C4-2B (cell line): Measurements from ENCODE around the gene NECAB2.

Experiments
- H3K27ac ChIP-seq: fragments of 450-650 bp; 2 replicates; pipeline ENCODE4 v1.5.1; 2017
- CTCF ChIP-seq: fragments of 450-650 bp; conservative IDR thresholded peaks from 2 replicates; pipeline ENCODE4 v1.5.1; 2017; ENCODE audit warnings: mild to moderate bottlenecking
- ZFX ChIP-seq: fragments of 450-650 bp; IDR thresholded peaks from 2 replicates; pipeline ENCODE4 v1.6.1; 2017

Gene NECAB2

GRCh38 chr16:84000989-84001642 lies 33.1 kb downstream of the NECAB2 start:
- no peak for TF ChIP-seq ZFX
- no peak for TF ChIP-seq CTCF
- no peak overlapping the region for H3K27ac ChIP-seq

GRCh38 chr16:84001726-84002125 lies 33.7 kb downstream of the NECAB2 start:
- H3K27ac ChIP-seq, result no peak overlapping the region
- no peak for TF ChIP-seq ZFX

DNA sequence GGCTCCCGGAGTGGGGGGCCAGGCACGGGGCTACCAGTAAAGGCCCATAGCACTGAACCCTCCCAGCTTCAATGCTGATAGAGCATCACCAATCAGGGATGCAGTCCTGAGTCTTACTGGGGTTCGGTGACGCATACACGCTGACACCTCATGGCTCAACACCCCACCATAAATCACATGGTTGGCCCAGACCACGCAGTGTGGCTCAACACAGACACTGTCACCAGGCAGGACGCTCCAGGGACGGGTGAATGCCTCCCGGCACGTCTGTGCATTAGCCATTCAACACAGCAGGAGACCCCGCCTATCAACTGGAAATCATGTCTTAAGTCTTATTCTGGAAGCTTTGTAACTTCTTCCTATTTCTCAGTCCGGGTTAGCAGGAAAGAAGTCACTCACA lies 35.0 kb downstream of the NECAB2 start:
- no peak overlapping the region for H3K27ac ChIP-seq
- TF ChIP-seq ZFX (no peak), CTCF (no peak)

- no peak overlapping the region for H3K27ac ChIP-seq
- no peak for TF ChIP-seq ZFX
- TF ChIP-seq CTCF, result no peak
Measured at GRCh38 chr16:84004442-84004841, 36.4 kb downstream of the NECAB2 start.

DNA sequence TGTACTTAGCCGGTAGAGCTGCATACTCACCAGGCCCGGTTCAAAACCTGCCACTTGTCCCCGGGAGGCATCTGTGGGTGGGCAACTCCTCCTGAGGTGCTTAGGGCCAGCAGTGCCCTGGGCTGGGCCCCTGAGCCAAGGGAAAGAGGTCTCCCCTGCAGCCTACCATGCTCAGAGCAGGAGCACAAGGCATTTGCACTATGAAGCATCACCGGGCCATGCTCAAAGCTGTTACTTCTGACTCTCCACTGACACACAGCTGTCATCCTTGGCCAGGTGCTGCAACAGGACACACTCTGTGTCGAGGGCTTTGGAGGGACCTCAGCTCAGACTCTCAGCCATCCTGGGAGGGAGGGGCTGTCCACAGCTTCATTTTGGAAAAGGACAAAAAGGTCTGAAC lies 37.3 kb downstream of the NECAB2 start:
- no peak for TF ChIP-seq CTCF
- no peak for TF ChIP-seq ZFX

DNA sequence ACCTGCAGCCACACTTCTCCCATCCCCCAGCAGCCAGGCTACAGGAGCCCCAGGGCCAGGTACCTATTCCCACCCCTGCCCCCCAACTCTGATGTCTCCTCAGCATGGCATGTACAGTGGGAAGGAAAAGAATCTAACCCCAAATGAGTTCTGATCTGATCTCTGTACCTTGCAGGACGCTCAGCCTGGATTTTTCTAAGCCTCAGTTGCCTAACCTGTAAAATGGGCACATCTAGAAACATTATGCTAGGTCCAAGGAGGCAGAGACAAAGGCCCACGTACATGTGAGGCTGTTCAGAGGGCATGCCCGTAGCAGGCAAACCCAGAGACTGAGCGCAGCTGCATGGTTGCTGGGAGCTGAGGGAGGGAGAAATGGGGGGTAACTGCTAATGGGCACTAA lies 39.5 kb downstream of the NECAB2 start:
- TF ChIP-seq ZFX (no peak), CTCF (no peak)
- no peak overlapping the region for H3K27ac ChIP-seq

More for the DNA sequence above, 37.3 kb downstream of the NECAB2 start:
- H3K27ac ChIP-seq, result no peak overlapping the region

DNA sequence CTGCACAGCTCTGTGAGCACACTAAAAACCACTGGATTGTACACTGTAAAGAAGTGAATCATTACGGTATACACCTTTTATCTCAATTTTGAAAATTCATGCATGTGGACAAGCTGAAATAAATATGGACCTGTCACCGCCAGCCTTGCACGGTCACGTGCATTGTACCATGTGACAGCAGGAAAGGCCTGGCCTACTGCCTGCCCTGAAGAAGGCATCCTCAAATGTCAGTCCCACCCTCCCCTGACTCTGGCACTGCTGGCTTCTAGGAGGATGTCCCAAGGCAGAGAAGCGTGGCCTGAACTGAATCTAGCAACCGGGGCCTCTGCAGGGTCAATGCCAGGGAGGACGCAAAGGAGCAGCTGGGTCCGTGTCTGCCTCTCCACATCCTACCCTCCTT lies 39.9 kb downstream of the NECAB2 start:
- no peak overlapping the region for H3K27ac ChIP-seq
- TF ChIP-seq CTCF (no peak), ZFX (no peak)

DNA sequence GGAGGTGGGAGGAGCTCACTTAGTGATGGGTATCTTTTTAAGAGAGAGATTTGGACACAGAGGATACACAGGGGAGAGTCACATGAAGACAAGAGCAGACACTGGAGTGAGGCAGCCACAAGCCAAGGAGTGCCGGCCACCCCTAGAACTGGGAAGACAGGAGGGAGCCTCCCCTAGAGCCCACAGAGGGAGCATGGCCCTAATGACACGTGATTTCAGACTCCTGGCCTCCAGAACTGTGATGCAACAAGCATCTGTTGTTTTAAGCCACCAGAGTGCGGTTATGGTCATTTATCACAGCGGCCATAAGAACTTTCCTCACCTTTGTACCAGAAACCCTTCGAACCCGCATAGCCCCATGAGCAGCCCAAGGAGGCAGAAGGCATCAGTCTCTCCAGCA lies 41.2 kb downstream of the NECAB2 start:
- no peak for TF ChIP-seq ZFX
- TF ChIP-seq CTCF, result no peak
- no peak overlapping the region for H3K27ac ChIP-seq
